Measurements from ENCODE around the gene LRRC23.
"Not testable (repeated sequence)": the region's sequence is repeated elsewhere in the genome, so short reads cannot be mapped to it uniquely, and the experiment has no call there.

Gene LRRC23

GRCh38 chr12:6874015-6874368, 30.6 kb upstream of the LRRC23 start:
- Histone ChIP-seq H3K4me1 (ENCODE audit: control insufficient read depth in 1 of 2, insufficient read depth in 2 of 2, low read length in 2 of 2) (peaks cover 7 to 15% of the 10 kb centered on the region in 2 experiments), H2AFZ (ENCODE audit: insufficient read depth, low read length, poor library complexity) (peak overlapping the region; percentile 5), H3K79me1 (ENCODE audit: low read length) (peaks cover 11% of the 10 kb centered on the region), H3K36me3 (ENCODE audit: control insufficient read depth in 1 of 2, insufficient read depth in 2 of 2, low read length in 2 of 2) (peaks cover 22 to 26% of the 10 kb centered on the region in 2 experiments), H2BK5ac (ENCODE audit: low read depth, low read length, poor library complexity) (peak overlapping the region; percentile 1), H3K4me2 (ENCODE audit: low read length) (peak overlapping the region; percentile 76), H4K91ac (ENCODE audit: low read depth, low read length) (peak overlapping the region; percentile 77), H3K27ac (ENCODE audit: low read depth, low read length) (peak overlapping the region; percentile 40), H3K14ac (ENCODE audit: low read length) (peak overlapping the region; percentile 5), H2BK120ac (ENCODE audit: insufficient read depth, low read length, poor library complexity) (peak overlapping the region; percentile 72), H2BK12ac (ENCODE audit: low read length) (peak overlapping the region; percentile 51), H4K8ac (ENCODE audit: low read depth, low read length) (peak overlapping the region; percentile 43)
- not testable (repeated sequence) for H3K4ac ChIP-seq (ENCODE audit: low read depth, low read length); H3K27me3 ChIP-seq (ENCODE audit: insufficient read depth, low read length); H3K23ac ChIP-seq (ENCODE audit: low read length); H2AK5ac ChIP-seq (ENCODE audit: low read length); H3K9ac ChIP-seq (ENCODE audit: low read length); H3K18ac ChIP-seq (ENCODE audit: low read length); H3K9me3 ChIP-seq (ENCODE audit: insufficient read depth, low read depth, low read length); H3K79me2 ChIP-seq (ENCODE audit: control insufficient read depth, insufficient read depth, low read length, poor library complexity); H3K4me3 ChIP-seq (ENCODE audit: low read depth, low read length); H4K12ac ChIP-seq (ENCODE audit: low read depth, low read length); DNase-seq
- WGBS (ENCODE audit: extremely low coverage, insufficient coverage, insufficient read length) = no CpG with 5 or more reads among the region's 9 CpGs

GRCh38 chr12:6879824-6880223, 24.8 kb upstream of the LRRC23 start:
- not testable (repeated sequence) for H3K9ac ChIP-seq (ENCODE audit: low read length); H3K23ac ChIP-seq (ENCODE audit: low read length); H2BK5ac ChIP-seq (ENCODE audit: low read depth, low read length, poor library complexity); H2AK5ac ChIP-seq (ENCODE audit: low read length); H3K9me3 ChIP-seq (ENCODE audit: insufficient read depth, low read depth, low read length); H3K18ac ChIP-seq (ENCODE audit: low read length); H4K12ac ChIP-seq (ENCODE audit: low read depth, low read length); H3K4me1 ChIP-seq (ENCODE audit: control insufficient read depth in 1 of 2, insufficient read depth in 2 of 2, low read length in 2 of 2); H3K36me3 ChIP-seq (ENCODE audit: control insufficient read depth in 1 of 2, insufficient read depth in 2 of 2, low read length in 2 of 2); H3K79me1 ChIP-seq (ENCODE audit: low read length); H4K91ac ChIP-seq (ENCODE audit: low read depth, low read length); H3K14ac ChIP-seq (ENCODE audit: low read length); H4K8ac ChIP-seq (ENCODE audit: low read depth, low read length); DNase-seq; H2BK120ac ChIP-seq (ENCODE audit: insufficient read depth, low read length, poor library complexity); H3K27me3 ChIP-seq (ENCODE audit: insufficient read depth, low read length); H2BK12ac ChIP-seq (ENCODE audit: low read length); H3K4me3 ChIP-seq (ENCODE audit: low read depth, low read length); H3K4me2 ChIP-seq (ENCODE audit: low read length); H3K4ac ChIP-seq (ENCODE audit: low read depth, low read length); H3K27ac ChIP-seq (ENCODE audit: low read depth, low read length); H3K79me2 ChIP-seq (ENCODE audit: control insufficient read depth, insufficient read depth, low read length, poor library complexity); H2AFZ ChIP-seq (ENCODE audit: insufficient read depth, low read length, poor library complexity)
- WGBS (ENCODE audit: extremely low coverage, insufficient coverage, insufficient read length) = no CpG with 5 or more reads among the region's 11 CpGs

- Histone ChIP-seq H2BK5ac (ENCODE audit: low read depth, low read length, poor library complexity) (no peak overlapping the region), H4K12ac (ENCODE audit: low read depth, low read length) (no peak overlapping the region), H4K8ac (ENCODE audit: low read depth, low read length) (no peak overlapping the region), H2AK5ac (ENCODE audit: low read length) (no peak overlapping the region), H3K14ac (ENCODE audit: low read length) (no peak overlapping the region), H3K18ac (ENCODE audit: low read length) (no peak overlapping the region), H3K4me2 (ENCODE audit: low read length) (no peak overlapping the region), H3K9ac (ENCODE audit: low read length) (no peak overlapping the region), H2AFZ (ENCODE audit: insufficient read depth, low read length, poor library complexity) (no peak overlapping the region), H3K4ac (ENCODE audit: low read depth, low read length) (no peak overlapping the region), H3K79me2 (ENCODE audit: control insufficient read depth, insufficient read depth, low read length, poor library complexity) (no peaks in the 10 kb centered on the region), H3K79me1 (ENCODE audit: low read length) (no peaks in the 10 kb centered on the region), H3K9me3 (ENCODE audit: insufficient read depth, low read depth, low read length) (no peaks in the 10 kb centered on the region), H3K27ac (ENCODE audit: low read depth, low read length) (no peak overlapping the region), H4K91ac (ENCODE audit: low read depth, low read length) (no peak overlapping the region), H2BK120ac (ENCODE audit: insufficient read depth, low read length, poor library complexity) (no peak overlapping the region), H3K4me1 (ENCODE audit: control insufficient read depth in 1 of 2, insufficient read depth in 2 of 2, low read length in 2 of 2) (peaks cover 2 to 5% of the 10 kb centered on the region in 2 experiments), H3K4me3 (ENCODE audit: low read depth, low read length) (no peak overlapping the region), H2BK12ac (ENCODE audit: low read length) (no peak overlapping the region), H3K36me3 (ENCODE audit: control insufficient read depth in 1 of 2, insufficient read depth in 2 of 2, low read length in 2 of 2) (no peaks in the 10 kb centered on the region), H3K27me3 (ENCODE audit: insufficient read depth, low read length) (no peaks in the 10 kb centered on the region), H3K23ac (ENCODE audit: low read length) (no peak overlapping the region)
- peak in 1 of 2 donors; percentile 40 for DNase-seq
- no CpG with 5 or more reads among the region's 5 CpGs for WGBS (ENCODE audit: extremely low coverage, insufficient coverage, insufficient read length)
Observed at GRCh38 chr12:6883252-6883651, 21.4 kb upstream of the LRRC23 start.

GRCh38 chr12:6883683-6884082, 20.9 kb upstream of the LRRC23 start:
- Histone ChIP-seq H2BK5ac (ENCODE audit: low read depth, low read length, poor library complexity) (no peak overlapping the region), H4K8ac (ENCODE audit: low read depth, low read length) (no peak overlapping the region), H4K91ac (ENCODE audit: low read depth, low read length) (no peak overlapping the region), H4K12ac (ENCODE audit: low read depth, low read length) (no peak overlapping the region), H3K79me2 (ENCODE audit: control insufficient read depth, insufficient read depth, low read length, poor library complexity) (no peaks in the 10 kb centered on the region), H3K27ac (ENCODE audit: low read depth, low read length) (no peak overlapping the region), H3K4me3 (ENCODE audit: low read depth, low read length) (no peak overlapping the region), H3K4me1 (ENCODE audit: control insufficient read depth in 1 of 2, insufficient read depth in 2 of 2, low read length in 2 of 2) (peaks cover 2 to 5% of the 10 kb centered on the region in 2 experiments), H3K14ac (ENCODE audit: low read length) (no peak overlapping the region), H2BK12ac (ENCODE audit: low read length) (no peak overlapping the region), H3K23ac (ENCODE audit: low read length) (no peak overlapping the region), H3K27me3 (ENCODE audit: insufficient read depth, low read length) (no peaks in the 10 kb centered on the region), H3K18ac (ENCODE audit: low read length) (no peak overlapping the region), H3K4me2 (ENCODE audit: low read length) (no peak overlapping the region), H2BK120ac (ENCODE audit: insufficient read depth, low read length, poor library complexity) (no peak overlapping the region), H3K79me1 (ENCODE audit: low read length) (no peaks in the 10 kb centered on the region), H2AFZ (ENCODE audit: insufficient read depth, low read length, poor library complexity) (no peak overlapping the region), H3K9ac (ENCODE audit: low read length) (no peak overlapping the region), H3K4ac (ENCODE audit: low read depth, low read length) (no peak overlapping the region), H3K36me3 (ENCODE audit: control insufficient read depth in 1 of 2, insufficient read depth in 2 of 2, low read length in 2 of 2) (no peaks in the 10 kb centered on the region), H3K9me3 (ENCODE audit: insufficient read depth, low read depth, low read length) (no peaks in the 10 kb centered on the region), H2AK5ac (ENCODE audit: low read length) (no peak overlapping the region)
- DNase-seq = no peak
- no CpG with 5 or more reads among the region's 11 CpGs for WGBS (ENCODE audit: extremely low coverage, insufficient coverage, insufficient read length)

Data from trophoblast cell (in vitro differentiated cells and primary cell).